ENCODE results near the gene CLDN20.
"Not testable (repeated sequence)": the region's sequence is repeated elsewhere in the genome, so short reads cannot be mapped to it uniquely, and the experiment has no call there.

CLDN20 gene

GRCh38 chr6:155245193-155245592 lies 18.6 kb upstream of the CLDN20 start:
- DNase-seq (ENCODE audit: low spot score) = no peak

DNA sequence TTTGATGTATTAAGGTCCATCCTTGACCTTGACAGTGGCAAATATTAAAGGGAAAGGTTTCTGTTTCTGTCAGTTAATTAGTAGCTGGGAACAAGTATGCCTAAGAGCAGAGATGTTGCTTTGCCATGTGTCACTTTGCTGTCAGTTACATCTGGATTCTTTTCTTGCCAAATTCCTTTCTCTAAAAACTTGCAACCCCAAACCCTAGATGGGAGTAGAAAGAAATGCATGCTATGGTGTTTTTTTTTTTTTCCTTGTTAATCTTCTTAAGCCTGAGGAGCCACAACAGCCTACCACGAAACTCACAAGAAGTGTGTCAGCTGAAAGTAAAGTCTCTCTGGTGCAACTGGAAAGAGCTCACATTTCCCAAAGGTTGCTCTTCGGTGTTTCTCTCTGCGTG lies 18.0 kb upstream of the CLDN20 start:
- DNase-seq (ENCODE audit: low spot score) = no peak

DNA sequence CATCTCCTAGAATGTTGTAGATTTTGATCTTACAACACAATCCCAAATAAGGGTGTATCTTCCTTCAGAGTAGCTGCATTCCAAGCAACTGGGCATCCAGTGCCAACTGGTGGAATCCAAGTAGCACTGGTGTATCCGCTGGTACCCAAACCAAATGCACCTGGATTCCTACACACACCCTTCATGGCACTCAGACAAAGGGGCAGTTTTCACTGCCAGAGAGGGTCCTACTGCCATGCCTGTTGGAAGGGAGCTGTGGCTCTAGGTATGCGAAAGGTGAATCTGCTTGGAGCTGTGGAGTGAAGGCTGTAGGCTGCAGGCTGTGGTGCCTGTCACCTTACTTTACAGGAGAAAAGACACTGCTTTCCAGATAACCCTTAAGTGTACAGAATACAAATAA lies 17.0 kb upstream of the CLDN20 start:
- no peak for DNase-seq (ENCODE audit: low spot score)

GRCh38 chr6:155247618-155248007 lies 16.2 kb upstream of the CLDN20 start:
- DNase-seq (ENCODE audit: low spot score) = no peak

GRCh38 chr6:155248008-155249001 lies 15.5 kb upstream of the CLDN20 start:
- peak; percentile 72 for DNase-seq (ENCODE audit: low spot score)

DNA sequence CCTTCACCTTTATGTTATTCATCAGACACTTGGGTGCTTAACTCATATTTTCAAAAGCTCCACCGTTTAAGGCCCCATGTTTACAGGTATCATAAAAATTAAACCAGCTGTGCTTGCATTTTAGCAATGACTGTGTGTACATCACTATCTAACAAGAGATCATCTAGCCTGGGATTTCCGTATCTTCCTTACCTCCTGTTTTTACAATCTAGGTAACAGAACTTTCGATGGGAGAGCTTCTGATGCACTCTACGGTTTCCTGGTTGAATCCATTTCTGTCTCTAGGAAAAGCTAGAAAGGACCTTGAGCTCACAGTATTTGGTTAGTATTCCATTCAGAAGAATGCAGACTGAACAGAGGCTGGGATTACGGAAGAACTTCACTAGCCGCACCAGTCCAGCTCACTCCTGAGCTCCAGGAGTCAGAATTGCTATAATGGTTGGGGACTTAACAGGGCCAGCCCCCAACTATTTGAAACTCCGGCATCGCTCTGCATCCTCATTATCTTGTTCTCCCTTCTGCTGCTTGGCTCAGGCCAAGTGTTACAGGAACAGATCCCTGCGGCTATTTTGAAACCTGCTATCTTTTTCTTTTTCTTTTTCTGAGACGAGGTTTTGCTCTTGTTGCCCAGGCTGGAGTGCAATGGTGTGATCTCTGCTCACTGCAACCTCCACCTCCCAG lies 13.0 kb upstream of the CLDN20 start:
- DNase-seq (ENCODE audit: low spot score) = no peak

- DNase-seq (ENCODE audit: low spot score) = no peak
Observed at GRCh38 chr6:155252581-155252980, 11.2 kb upstream of the CLDN20 start.

GRCh38 chr6:155253337-155253736 lies 10.5 kb upstream of the CLDN20 start:
- no peak for DNase-seq (ENCODE audit: low spot score)

DNA sequence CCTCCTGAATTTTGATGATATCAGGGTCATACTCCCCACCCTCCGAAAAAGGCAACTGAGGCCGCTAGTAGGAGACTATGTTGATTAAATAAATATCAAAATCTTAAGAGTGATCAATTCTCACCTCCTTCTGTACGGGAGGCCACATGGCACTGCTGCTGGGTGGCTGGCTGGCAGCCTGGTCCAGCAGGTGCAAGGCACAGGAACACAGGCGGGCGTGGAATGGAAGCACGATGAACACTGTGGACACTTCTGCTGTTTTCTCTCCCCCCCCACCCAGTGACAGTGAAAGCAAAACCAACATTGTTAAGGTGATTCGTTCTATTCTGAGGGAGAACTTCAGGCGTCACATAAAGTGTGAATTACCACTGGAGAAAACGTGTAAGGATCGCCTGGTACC lies 9.7 kb upstream of the CLDN20 start:
- DNase-seq (ENCODE audit: low spot score) = no peak

GRCh38 chr6:155256122-155256795 lies 7.6 kb upstream of the CLDN20 start:
- DNase-seq (ENCODE audit: low spot score) = no peak

GRCh38 chr6:155257796-155258195 lies 6.0 kb upstream of the CLDN20 start:
- DNase-seq (ENCODE audit: low spot score) = no peak

GRCh38 chr6:155259204-155259603 lies 4.6 kb upstream of the CLDN20 start:
- no peak for DNase-seq (ENCODE audit: low spot score)

DNA sequence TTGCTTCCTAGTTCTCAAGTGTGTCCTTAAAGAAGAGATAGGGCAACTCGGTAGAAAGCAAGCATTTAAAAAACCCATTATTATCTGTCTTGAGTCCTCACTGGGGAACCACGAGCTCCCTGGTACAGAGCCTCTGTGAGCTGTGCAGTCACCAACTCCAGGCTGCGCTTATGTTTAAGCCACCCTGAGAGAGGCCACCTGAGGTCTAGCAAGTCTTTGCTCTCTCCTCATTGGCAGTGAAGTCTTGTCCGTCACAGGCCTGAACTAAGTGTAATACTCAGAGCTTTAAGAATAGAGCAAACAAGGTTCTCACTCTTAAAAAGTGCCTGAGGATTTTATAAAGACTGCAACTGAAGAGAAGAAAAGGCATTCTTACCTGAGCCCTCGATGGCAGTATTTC lies 3.9 kb upstream of the CLDN20 start:
- no peak for DNase-seq (ENCODE audit: low spot score)

GRCh38 chr6:155260686-155261085 lies 3.1 kb upstream of the CLDN20 start:
- DNase-seq (ENCODE audit: low spot score) = no peak

DNA sequence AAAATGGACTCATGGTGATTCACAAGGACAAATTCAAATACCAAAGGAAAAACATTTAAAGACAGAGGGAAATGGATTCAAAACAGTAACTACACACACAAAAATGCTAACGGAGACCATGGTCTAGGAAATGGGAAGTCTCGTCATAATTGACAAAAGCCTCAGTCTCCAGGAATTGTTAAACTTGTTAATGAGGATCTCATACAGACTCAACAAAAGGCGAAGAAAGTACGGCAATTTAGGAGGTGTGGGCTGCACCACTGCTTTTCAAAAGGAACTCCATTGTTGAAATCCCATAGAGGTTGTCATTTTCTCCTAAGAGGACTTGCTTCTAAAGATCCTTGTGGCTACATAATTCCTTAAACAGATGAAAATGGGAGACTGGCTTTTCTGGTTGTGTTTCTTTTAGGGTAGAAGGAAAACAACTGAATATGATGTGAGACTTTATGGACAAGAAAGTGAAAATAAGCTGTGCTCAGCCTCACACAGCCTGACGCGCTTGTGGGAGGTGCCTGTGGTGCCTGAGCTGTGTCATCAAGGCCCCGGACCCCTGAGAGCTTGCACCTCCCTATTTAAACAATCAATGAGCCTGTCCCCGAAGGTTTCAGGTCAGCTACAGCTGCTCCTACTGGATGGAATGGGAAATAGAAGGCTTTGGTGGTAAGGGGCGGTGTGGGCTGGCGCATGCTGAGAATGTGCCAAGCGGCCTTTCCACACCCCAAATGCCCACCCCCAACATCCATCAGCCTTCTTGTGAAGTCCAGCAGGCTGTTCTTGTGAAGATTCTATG lies 2.5 kb upstream of the CLDN20 start:
- no peak for DNase-seq (ENCODE audit: low spot score)

GRCh38 chr6:155262655-155263054 lies 1.2 kb upstream of the CLDN20 start:
- no peak for DNase-seq (ENCODE audit: low spot score)

GRCh38 chr6:155264693-155265320 lies 994 bp downstream of the CLDN20 start:
- no peak for DNase-seq (ENCODE audit: low spot score)

GRCh38 chr6:155265843-155266535 lies 2.2 kb downstream of the CLDN20 start:
- no peak for DNase-seq (ENCODE audit: low spot score)

GRCh38 chr6:155267411-155267810 lies 3.6 kb downstream of the CLDN20 start:
- DNase-seq (ENCODE audit: low spot score) = no peak

GRCh38 chr6:155268088-155268867 lies 4.5 kb downstream of the CLDN20 start:
- DNase-seq (ENCODE audit: low spot score) = not testable (repeated sequence)
